ENCODE data around the gene MRPL23.

DNA sequence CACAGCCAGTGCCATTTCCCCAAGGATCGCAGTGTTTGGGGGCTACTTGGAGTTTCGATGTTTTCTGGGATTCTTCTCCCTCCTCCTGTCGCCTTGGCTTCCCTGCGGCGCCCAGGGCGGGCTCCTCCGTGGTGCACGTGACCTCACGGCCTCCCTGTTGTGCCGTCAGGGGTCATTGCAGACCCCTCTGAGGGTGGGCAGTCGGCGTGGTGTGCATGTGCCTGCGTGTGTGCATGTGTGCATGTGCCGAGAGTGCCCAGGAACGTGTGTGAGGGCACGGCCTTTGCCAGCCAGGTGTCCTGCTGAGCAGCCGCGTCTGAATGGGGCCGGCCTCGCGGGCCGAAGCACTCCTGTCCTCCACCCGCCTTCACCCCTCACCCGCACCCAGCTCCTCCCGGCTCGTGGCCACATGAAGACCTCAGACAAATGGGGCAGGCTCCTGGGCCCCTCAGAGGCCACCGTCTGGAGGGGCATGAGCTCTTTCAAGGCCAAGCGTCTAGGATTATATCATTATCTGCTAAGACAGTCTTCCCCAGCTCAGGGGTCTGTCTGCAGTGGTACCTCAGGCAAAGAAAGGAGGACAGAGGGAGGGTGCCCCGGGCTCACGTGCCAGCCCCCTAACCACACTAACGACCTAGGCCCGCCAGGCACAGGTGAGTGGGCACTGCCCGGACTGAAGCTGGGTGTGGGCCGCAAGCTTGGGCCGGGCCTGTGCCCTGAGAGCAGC lies 9.4 kb upstream of the MRPL23 start:
- TF ChIP-seq EZH2phosphoT487 (IDR thresholded peaks at IDR 0.05; ENCODE audit: borderline replicate concordance) (no peak), POLR2AphosphoS5 (IDR thresholded peaks at IDR 0.05; ENCODE audit: low read depth, low read length) (no peak), EZH2 (IDR thresholded peaks at IDR 0.05) (no peak), EGR1 (IDR thresholded peaks at IDR 0.05; ENCODE audit: low read depth) (no peak), POLR2A (IDR thresholded peaks at IDR 0.05; ENCODE audit: borderline replicate concordance, extremely low read depth, insufficient read depth, insufficient read length) (no peak)
- TF ChIP-seq, protein P1, sequence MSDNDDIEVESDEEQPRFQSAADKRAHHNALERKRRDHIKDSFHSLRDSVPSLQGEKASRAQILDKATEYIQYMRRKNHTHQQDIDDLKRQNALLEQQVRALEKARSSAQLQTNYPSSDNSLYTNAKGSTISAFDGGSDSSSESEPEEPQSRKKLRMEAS (IDR thresholded peaks at IDR 0.05), result no peak
- TF ChIP-seq, protein P2, sequence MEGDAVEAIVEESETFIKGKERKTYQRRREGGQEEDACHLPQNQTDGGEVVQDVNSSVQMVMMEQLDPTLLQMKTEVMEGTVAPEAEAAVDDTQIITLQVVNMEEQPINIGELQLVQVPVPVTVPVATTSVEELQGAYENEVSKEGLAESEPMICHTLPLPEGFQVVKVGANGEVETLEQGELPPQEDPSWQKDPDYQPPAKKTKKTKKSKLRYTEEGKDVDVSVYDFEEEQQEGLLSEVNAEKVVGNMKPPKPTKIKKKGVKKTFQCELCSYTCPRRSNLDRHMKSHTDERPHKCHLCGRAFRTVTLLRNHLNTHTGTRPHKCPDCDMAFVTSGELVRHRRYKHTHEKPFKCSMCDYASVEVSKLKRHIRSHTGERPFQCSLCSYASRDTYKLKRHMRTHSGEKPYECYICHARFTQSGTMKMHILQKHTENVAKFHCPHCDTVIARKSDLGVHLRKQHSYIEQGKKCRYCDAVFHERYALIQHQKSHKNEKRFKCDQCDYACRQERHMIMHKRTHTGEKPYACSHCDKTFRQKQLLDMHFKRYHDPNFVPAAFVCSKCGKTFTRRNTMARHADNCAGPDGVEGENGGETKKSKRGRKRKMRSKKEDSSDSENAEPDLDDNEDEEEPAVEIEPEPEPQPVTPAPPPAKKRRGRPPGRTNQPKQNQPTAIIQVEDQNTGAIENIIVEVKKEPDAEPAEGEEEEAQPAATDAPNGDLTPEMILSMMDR (IDR thresholded peaks at IDR 0.05 in 2 of 3, conservative IDR thresholded peaks at IDR 0.05 in 1 of 3; ENCODE audit: borderline replicate concordance in 1 of 3, insufficient read depth in 1 of 3, low read depth in 2 of 3, low read length in 2 of 3), result no peak

Data from HCT116 (cell line).